ENCODE data around the gene MAP2. TPM values are rescaled to one million over a fixed set of nuclear protein-coding genes. Genes with fewer than 3 reads are reported as not detected.

MAP2 gene
- total RNA-seq, 4 donors from 2014 or later: 7.4 to 124 (median 59.9) TPM

DNA sequence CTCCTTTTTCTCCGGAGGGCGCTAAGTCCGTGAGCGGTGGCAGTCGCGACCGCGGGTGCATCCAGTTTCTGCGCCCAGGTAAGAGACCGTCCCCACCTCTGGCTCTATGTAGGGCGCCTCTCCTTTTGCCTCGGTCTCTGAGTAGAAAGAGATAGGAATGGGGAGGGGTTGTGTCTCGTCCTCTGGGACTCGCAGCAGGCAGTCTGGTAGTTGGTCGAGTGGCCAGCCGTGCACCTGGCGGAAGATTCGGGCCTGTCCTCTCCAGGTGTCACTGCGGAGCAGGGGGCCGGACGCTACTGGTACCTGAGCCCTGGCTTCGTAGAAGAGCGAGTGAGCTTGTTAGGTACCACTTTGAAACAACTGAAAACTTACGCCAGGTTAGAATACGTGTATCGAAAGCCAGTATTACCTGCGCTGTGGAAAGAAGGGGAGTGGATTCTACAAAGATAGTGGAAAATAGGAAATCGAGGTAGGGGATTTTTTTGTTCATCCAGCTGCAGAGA, 403 bp downstream of the MAP2 start:
- H3K4me1 ChIP-seq: peaks cover 0 to 25% (median 4%) of the 10 kb centered on the region in 3 donors
- peak overlapping the region in 1 of 4 donors; percentile 69 for H3K27ac ChIP-seq
- peak overlapping the region; percentile 53 to 66 for H3K4me3 ChIP-seq
- WGBS, 2 donors (ENCODE audit: low coverage in 1 of 2): 1 to 2% methylated on average over 12 to 20 of the region's 28 CpGs
- H3K9me3 ChIP-seq: no peaks in the 10 kb centered on the region
- ATAC-seq: peak; percentile 8
- no peaks in the 10 kb centered on the region for H3K36me3 ChIP-seq
- H3K27me3 ChIP-seq: peaks cover 3% of the 10 kb centered on the region
- no peak for TF ChIP-seq EP300 (IDR thresholded peaks at IDR 0.05)
- TF ChIP-seq POLR2AphosphoS5 (IDR thresholded peaks at IDR 0.05): no peak

- WGBS, 2 donors (ENCODE audit: low coverage in 1 of 2): 4% methylated on average over 10 of the region's 10 CpGs
- TF ChIP-seq EP300 (IDR thresholded peaks at IDR 0.05): no peak
- TF ChIP-seq, protein P1, sequence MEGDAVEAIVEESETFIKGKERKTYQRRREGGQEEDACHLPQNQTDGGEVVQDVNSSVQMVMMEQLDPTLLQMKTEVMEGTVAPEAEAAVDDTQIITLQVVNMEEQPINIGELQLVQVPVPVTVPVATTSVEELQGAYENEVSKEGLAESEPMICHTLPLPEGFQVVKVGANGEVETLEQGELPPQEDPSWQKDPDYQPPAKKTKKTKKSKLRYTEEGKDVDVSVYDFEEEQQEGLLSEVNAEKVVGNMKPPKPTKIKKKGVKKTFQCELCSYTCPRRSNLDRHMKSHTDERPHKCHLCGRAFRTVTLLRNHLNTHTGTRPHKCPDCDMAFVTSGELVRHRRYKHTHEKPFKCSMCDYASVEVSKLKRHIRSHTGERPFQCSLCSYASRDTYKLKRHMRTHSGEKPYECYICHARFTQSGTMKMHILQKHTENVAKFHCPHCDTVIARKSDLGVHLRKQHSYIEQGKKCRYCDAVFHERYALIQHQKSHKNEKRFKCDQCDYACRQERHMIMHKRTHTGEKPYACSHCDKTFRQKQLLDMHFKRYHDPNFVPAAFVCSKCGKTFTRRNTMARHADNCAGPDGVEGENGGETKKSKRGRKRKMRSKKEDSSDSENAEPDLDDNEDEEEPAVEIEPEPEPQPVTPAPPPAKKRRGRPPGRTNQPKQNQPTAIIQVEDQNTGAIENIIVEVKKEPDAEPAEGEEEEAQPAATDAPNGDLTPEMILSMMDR (IDR thresholded peaks at IDR 0.05): no peak
- no peak for TF ChIP-seq POLR2AphosphoS5 (IDR thresholded peaks at IDR 0.05)
- no peak for TF ChIP-seq POLR2A (IDR thresholded peaks at IDR 0.05)
- Histone ChIP-seq H3K36me3 (no peaks in the 10 kb centered on the region), H3K4me3 (peak overlapping the region; percentile 53 to 66), H3K27ac (peak overlapping the region in 1 of 4 donors; percentile 69), H3K9me3 (no peaks in the 10 kb centered on the region), H3K27me3 (peaks cover 8% of the 10 kb centered on the region), H3K4me1 (peaks cover 0 to 25% (median 4%) of the 10 kb centered on the region in 3 donors)
- no peak for ATAC-seq
Measured at GRCh38 chr2:209424781-209425470, 1.1 kb downstream of the MAP2 start.

DNA sequence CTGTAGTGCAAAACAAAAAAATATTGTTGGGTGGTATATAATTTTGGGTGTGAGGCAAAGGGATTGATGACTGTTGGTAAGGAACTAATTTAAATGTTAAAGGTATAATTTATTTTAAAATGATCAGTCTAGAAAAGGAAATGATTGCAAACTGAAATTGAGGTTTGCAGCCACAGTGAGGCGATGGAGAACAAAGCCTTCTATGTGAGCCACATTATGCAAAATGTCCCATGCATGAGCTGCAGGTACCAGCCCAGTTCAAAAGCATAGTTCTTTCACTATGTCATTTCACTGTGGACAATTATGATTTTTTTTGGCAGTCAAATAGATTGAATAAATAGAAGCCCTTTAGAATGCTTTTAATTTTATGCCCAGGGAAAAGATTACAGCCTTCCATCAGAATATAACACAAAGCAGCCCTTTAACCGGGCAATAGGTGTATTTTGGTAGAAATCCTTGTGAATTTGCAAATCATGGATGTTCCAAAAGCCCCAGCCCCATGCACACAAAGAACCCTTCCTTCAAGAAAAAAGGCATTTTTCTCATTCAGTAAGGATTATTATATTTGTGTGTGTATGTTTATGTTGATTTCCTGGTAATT, 1.7 kb downstream of the MAP2 start:
- ATAC-seq: no peak
- WGBS, 2 donors (ENCODE audit: low coverage in 1 of 2): 43 to 57% methylated on average over 2 of the region's 2 CpGs
- peaks cover 0 to 25% (median 4%) of the 10 kb centered on the region in 3 donors for H3K4me1 ChIP-seq
- H3K9me3 ChIP-seq: no peaks in the 10 kb centered on the region
- H3K27ac ChIP-seq: no peak overlapping the region
- peaks cover 8% of the 10 kb centered on the region for H3K27me3 ChIP-seq
- H3K36me3 ChIP-seq: no peaks in the 10 kb centered on the region
- H3K4me3 ChIP-seq: peak overlapping the region; percentile 53 to 66
- TF ChIP-seq POLR2A (IDR thresholded peaks at IDR 0.05) (no peak), POLR2AphosphoS5 (IDR thresholded peaks at IDR 0.05) (no peak)
- TF ChIP-seq, protein P1 (IDR thresholded peaks at IDR 0.05): peak in 3 of 4 experiments; percentile 23 to 53 (median 29)

DNA sequence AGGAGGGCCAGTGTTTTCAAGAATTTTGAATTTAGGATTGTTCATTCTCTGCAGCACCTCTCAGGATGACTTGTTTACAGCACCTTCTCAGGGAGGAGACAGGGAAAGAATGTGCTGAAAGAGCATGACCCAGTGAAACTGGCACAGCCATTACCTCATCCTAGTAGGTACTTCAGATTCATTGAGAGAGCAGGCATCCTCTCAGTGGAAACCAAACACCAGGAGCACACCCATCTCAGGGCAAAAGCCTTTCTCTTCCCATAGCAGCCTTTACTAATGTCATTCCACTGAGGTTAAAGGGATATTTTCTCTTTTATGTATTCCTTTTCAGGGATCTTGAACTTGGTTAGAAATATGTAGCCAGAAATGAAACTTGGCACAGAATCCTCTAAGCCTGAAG, 2.6 kb downstream of the MAP2 start:
- H3K4me1 ChIP-seq: peaks cover 0 to 25% (median 4%) of the 10 kb centered on the region in 3 donors
- no peaks in the 10 kb centered on the region for H3K9me3 ChIP-seq
- no peaks in the 10 kb centered on the region for H3K36me3 ChIP-seq
- no peak overlapping the region for H3K27ac ChIP-seq
- TF ChIP-seq EP300 (IDR thresholded peaks at IDR 0.05) (no peak), POLR2AphosphoS5 (IDR thresholded peaks at IDR 0.05) (no peak), POLR2A (IDR thresholded peaks at IDR 0.05) (no peak)
- TF ChIP-seq, protein P1 (IDR thresholded peaks at IDR 0.05): no peak
- peaks cover 8% of the 10 kb centered on the region for H3K27me3 ChIP-seq
- H3K4me3 ChIP-seq: no peak overlapping the region
- no peak for ATAC-seq

DNA sequence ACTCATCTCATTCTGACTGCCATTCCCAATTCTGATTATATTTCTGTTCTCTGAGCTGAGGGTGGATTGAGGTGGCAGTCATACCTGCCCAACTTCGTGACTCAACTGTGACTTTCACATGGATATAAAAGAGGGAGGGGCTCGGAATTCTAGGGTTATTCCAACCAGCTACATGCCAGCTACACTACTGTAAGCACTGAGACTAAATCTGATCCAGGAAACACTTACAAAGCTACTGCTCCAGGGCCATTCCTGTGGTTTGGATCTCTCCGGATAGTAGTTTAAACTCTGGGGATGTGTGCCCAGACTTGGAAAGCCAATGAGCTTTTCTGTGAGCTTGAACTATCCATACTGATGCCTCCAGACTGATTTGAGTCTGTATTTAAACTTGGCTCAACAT, 7.9 kb downstream of the MAP2 start:
- no peaks in the 10 kb centered on the region for H3K9me3 ChIP-seq
- H3K27ac ChIP-seq: no peak overlapping the region
- H3K27me3 ChIP-seq: peaks cover 8% of the 10 kb centered on the region
- TF ChIP-seq POLR2AphosphoS5 (IDR thresholded peaks at IDR 0.05) (no peak), POLR2A (IDR thresholded peaks at IDR 0.05) (no peak), EP300 (IDR thresholded peaks at IDR 0.05) (no peak)
- TF ChIP-seq, protein P1 (IDR thresholded peaks at IDR 0.05): no peak
- H3K4me1 ChIP-seq: no peaks in the 10 kb centered on the region
- H3K36me3 ChIP-seq: no peaks in the 10 kb centered on the region
- 63 to 100% methylated on average over 2 to 3 of the region's 3 CpGs for WGBS, 2 donors (ENCODE audit: low coverage in 1 of 2)
- H3K4me3 ChIP-seq: no peak overlapping the region
- ATAC-seq: no peak
